Omental fat pad (tissue), 4 donors: ENCODE measurements around the gene SPATA46. TPM values are rescaled to one million over a fixed set of nuclear protein-coding genes. Genes with fewer than 3 reads are reported as not detected.

ENCODE experiments used
- ATAC-seq: fragments of 150-250 bp; one replicate; pipeline ENCODE4 v1.9.1; 2016; ENCODE audit warnings: mild to moderate bottlenecking, moderate library complexity; ENCODE audit not compliant: low FRiP score
- DNase-seq: peaks from one replicate; pipeline ENCODE4 v3.0.0-alpha.2; 2019; ENCODE audit warnings: low spot score
- small RNA-seq: library from RNA; depleted of rRNA; stranded (forward); fragments of <200 nt; gene quantifications from one replicate; pipeline ENCODE3, GENCODE V24; 2016
- total RNA-seq, 4 donors: library from RNA; depleted of rRNA; stranded (reverse); fragments of >200 nt; gene quantifications; one replicate each; pipeline ENCODE4 v1.1.0, GENCODE V29; 2016
- TF ChIP-seq, protein P1 (sequence below), 3 donors: fragments of 450-650 bp; IDR thresholded peaks; one replicate each; pipeline ENCODE4 v1.5.1; 2016 to 2017; ENCODE audit warnings: antibody characterized with exemption in 3 of 3, mild to moderate bottlenecking in 3 of 3, moderate library complexity in 2 of 3

The SPATA46 gene
- total RNA-seq, 4 donors from 2014 or later, result not detected

DNA sequence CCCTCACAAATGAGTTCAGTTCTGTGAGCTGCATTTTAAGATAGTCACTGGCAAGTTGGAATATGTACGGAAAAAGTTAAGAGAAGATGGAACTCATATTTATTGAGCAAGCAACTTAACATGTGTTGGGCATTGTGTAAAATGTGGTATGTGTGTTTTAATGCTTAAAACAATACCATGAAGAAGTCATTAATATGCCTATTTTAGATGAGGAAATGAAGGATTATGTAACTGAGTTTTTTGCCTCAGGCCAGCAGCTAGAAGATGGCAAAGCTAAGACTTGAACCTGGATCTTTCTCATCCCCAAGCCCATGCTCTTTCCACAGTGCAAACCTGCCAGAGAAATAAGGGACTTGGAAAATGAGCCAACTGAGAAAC is 48.9 kb downstream of the SPATA46 start:
- ATAC-seq, result peak; percentile 4
- TF ChIP-seq, protein P1, sequence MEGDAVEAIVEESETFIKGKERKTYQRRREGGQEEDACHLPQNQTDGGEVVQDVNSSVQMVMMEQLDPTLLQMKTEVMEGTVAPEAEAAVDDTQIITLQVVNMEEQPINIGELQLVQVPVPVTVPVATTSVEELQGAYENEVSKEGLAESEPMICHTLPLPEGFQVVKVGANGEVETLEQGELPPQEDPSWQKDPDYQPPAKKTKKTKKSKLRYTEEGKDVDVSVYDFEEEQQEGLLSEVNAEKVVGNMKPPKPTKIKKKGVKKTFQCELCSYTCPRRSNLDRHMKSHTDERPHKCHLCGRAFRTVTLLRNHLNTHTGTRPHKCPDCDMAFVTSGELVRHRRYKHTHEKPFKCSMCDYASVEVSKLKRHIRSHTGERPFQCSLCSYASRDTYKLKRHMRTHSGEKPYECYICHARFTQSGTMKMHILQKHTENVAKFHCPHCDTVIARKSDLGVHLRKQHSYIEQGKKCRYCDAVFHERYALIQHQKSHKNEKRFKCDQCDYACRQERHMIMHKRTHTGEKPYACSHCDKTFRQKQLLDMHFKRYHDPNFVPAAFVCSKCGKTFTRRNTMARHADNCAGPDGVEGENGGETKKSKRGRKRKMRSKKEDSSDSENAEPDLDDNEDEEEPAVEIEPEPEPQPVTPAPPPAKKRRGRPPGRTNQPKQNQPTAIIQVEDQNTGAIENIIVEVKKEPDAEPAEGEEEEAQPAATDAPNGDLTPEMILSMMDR (IDR thresholded peaks at IDR 0.05), result no peak
- DNase-seq, result no peak

DNA sequence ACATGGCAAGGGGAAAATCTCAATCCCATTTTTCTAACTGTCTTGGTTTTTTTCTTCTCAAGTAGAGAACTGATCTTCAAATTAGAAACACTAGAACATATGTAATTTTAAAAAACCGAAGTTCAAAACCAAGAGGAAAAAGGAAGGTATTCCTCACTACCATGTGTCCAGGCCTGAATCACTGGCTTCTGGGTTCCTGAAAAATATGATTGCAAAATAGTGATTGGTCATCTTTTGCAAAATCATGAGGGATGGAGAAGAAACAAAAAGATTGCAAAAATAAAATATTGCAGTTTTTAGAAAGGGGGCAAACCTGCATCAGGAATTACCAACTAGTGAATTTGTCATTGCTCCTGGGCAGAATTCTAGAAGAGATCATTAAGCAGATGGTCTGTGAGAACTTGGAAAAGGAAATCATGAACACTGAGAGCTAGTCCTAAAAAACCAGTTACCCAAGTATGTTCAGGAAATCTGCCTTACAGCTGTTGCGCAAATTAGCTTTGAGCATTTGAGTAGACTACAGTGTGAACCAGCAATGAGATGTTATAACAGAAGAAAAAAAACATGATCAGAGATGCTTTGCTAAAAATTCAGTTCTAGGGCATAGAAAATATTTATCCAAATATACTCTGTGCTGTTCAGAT is 49.4 kb downstream of the SPATA46 start:
- no peak for DNase-seq
- peak; percentile 70 for ATAC-seq
- TF ChIP-seq, protein P1 (IDR thresholded peaks at IDR 0.05), result no peak

DNA sequence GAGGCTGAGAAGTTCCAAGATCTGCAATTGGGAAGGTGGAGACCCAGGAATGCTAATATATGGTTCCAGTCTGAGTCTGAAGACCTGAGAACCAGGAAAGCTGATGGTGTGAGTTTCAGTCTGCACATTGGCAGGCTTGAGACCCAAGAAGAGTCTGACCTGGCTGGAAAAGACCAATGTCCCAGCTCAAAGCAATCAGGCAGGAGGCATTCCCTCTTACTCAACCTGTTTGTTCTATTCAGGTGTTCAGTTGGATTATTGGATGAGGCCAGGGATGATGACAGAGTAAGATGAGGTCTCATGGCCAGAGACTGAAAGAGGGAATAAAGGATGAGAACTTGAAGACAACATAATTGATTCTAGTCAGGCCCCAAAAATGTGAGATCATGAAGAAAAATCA is 50.1 kb downstream of the SPATA46 start:
- DNase-seq (no peak), ATAC-seq (no peak)
- TF ChIP-seq, protein P1 (IDR thresholded peaks at IDR 0.05), result no peak

DNA sequence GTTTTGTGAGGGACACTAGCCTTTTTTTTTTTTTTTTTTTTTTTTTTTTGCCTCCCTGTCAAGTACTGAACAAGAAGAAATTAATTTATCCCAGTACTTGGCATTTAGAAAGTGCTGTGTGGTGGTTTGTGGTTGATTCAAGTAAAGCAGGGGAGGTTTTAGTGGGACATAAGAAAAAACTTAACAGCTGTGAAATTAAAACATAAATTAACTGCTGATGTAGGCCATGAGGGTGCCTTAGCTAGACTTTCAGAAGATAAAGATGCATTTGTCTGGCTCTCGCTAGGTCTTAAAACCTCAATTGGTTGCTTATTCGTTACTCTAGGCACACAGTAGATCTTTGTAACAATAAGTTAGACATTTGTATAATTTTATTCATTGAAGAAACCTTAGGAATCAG is 52.3 kb downstream of the SPATA46 start:
- DNase-seq, result no peak
- TF ChIP-seq, protein P1 (IDR thresholded peaks at IDR 0.05), result no peak
- ATAC-seq, result no peak

Small RNAs within 50 kb of the gene (small RNA-seq; reads per million reads assigned to genes)
- gene MIR556 (not detected), gene RNA5SP61 (not detected)

Other genes with a start within 250 kb of the SPATA46 start
- 10 to 100 TPM in 1 of 4 donors, 1 to 10 TPM in 3; 2.5 to 10.2 (median 3.7) TPM for gene C1orf226, start 4.9 kb upstream of the SPATA46 start, total RNA-seq
- gene SH2D1B, start 35.3 kb upstream of the SPATA46 start, total RNA-seq, result under 1 TPM; 0.12 to 0.47 (median 0.25) TPM
- 10 to 100 TPM; 56.9 to 83.1 (median 71.5) TPM for gene UHMK1, start 121.0 kb upstream of the SPATA46 start, total RNA-seq
- gene UAP1, start 184.9 kb upstream of the SPATA46 start, total RNA-seq, result 100 to 1,000 TPM; 157 to 485 (median 258) TPM